Stimulated activated CD8-positive, alpha-beta memory T cell treated with anti-CD3 and anti-CD28 coated beads, Interleukin-2, amount 100 ng/mL, for 48 hours (primary cell): ENCODE results near the gene RPP25L.

Experiments used
- DNase-seq, 2 donors: peaks; one replicate each; pipeline ENCODE4 v3.0.0-alpha.2; 2020; ENCODE audit warnings: low read depth in 2 of 2

RPP25L gene

GRCh38 chr9:34585946-34586669, 25.8 kb downstream of the RPP25L start:
- DNase-seq: no peak

- DNase-seq: no peak
Measured at GRCh38 chr9:34584970-34585369, 26.9 kb downstream of the RPP25L start.

- DNase-seq: no peak
Measured at GRCh38 chr9:34582787-34583186, 29.1 kb downstream of the RPP25L start.

GRCh38 chr9:34581318-34581717, 30.6 kb downstream of the RPP25L start:
- no peak for DNase-seq

GRCh38 chr9:34580358-34580757, 31.5 kb downstream of the RPP25L start:
- DNase-seq: no peak

- DNase-seq: no peak
Measured at GRCh38 chr9:34579808-34580163, 32.1 kb downstream of the RPP25L start.

GRCh38 chr9:34579104-34579807, 32.6 kb downstream of the RPP25L start:
- no peak for DNase-seq

- no peak for DNase-seq
Measured at GRCh38 chr9:34578241-34579103, 33.4 kb downstream of the RPP25L start.

GRCh38 chr9:34577400-34578240, 34.3 kb downstream of the RPP25L start:
- no peak for DNase-seq

GRCh38 chr9:34576597-34577399, 35.1 kb downstream of the RPP25L start:
- no peak for DNase-seq

GRCh38 chr9:34575862-34576596, 35.9 kb downstream of the RPP25L start:
- DNase-seq: no peak

- no peak for DNase-seq
Measured at GRCh38 chr9:34575241-34575640, 36.7 kb downstream of the RPP25L start.

GRCh38 chr9:34574571-34574970, 37.3 kb downstream of the RPP25L start:
- DNase-seq: no peak

GRCh38 chr9:34573599-34574325, 38.1 kb downstream of the RPP25L start:
- DNase-seq: no peak

- DNase-seq: no peak
Measured at GRCh38 chr9:34572628-34573027, 39.3 kb downstream of the RPP25L start.

- DNase-seq: no peak
Measured at GRCh38 chr9:34572092-34572491, 39.8 kb downstream of the RPP25L start.

- no peak for DNase-seq
Measured at GRCh38 chr9:34571481-34571810, 40.5 kb downstream of the RPP25L start.

- DNase-seq: no peak
Measured at GRCh38 chr9:34570809-34571480, 41.0 kb downstream of the RPP25L start.

- no peak for DNase-seq
Measured at GRCh38 chr9:34570376-34570775, 41.5 kb downstream of the RPP25L start.
